HCT116 (cell line): ENCODE data around the gene FGL2. TPM values are rescaled to one million over a fixed set of nuclear protein-coding genes. Genes with fewer than 3 reads are reported as not detected.

Experiments
- ATAC-seq: fragments of 200-7000 bp; cut with Tn5 transposase; 2 replicates; pipeline ENCODE4 v1.9.1; 2020; ENCODE audit warnings: mild to moderate bottlenecking, moderate library complexity
- BruUV-seq: library from RNA; stranded (reverse); fragments of 400-500 nt; replicated peaks from 2 replicates; lab custom pipeline; 2021; lab: Mats Ljungman, UMichigan
- CTCF ChIA-PET: fragments of 300-600 bp; sonication (Branson Sonifier 250); formaldehyde crosslinking; loops from one replicate; lab custom pipeline; 2021; ENCODE audit warnings: antibody characterized with exemption; lab: Charles Lee
- POLR2A ChIA-PET: fragments of 300-600, 350-600 bp; sonication (Branson Sonifier 250); formaldehyde crosslinking; loops from one replicate; lab custom pipeline; 2021; ENCODE audit warnings: antibody characterized with exemption; lab: Charles Lee
- RAD21 ChIA-PET, 2 experiments: fragments of 300-600 bp; sonication (Branson Sonifier 250); formaldehyde crosslinking; loops; one replicate each; lab custom pipeline; 2023; ENCODE audit warnings: low total read pairs in 2 of 2; ENCODE audit not compliant: uncharacterized antibody in 2 of 2, unreplicated experiment in 2 of 2, low non-redundant PET in 1 of 2; lab: Charles Lee
- DNase-seq: peaks from one replicate; pipeline ENCODE4 v3.0.0-alpha.2; 2010; ENCODE audit warnings: low read depth, low spot score
- H2AFZ ChIP-seq: fragments of 200-600 bp; shearing (Covaris generic), sonication (generic); 2 replicates; pipeline ENCODE4 v1.6.1; 2017; ENCODE audit warnings: low read depth, mixed run types, mixed read lengths, antibody characterized with exemption, low read length; ENCODE audit not compliant: poor library complexity, severe bottlenecking
- H3K27ac ChIP-seq: 2 replicates; pipeline ENCODE4 v1.5.1; 2012; ENCODE audit warnings: low read depth, low read length
- H3K27me3 ChIP-seq: fragments of 200-600 bp; sonication (generic); 2 replicates; pipeline ENCODE4 v1.6.1; 2016; ENCODE audit warnings: mixed run types, low read length, mixed read lengths; ENCODE audit not compliant: insufficient read depth
- H3K36me3 ChIP-seq, 2 experiments: fragments of 200-500 bp in 1 of 2; fragments of 200-600 bp in 1 of 2; sonication (Bioruptor generic) in 1 of 2; sonication (generic) in 1 of 2; 2 replicates each; pipeline versions ENCODE4 v1.5.1 to v1.6.1; 2014 to 2016; ENCODE audit warnings: low read length in 2 of 2, inconsistent platforms in 1 of 2, mixed read lengths in 1 of 2, mixed run types in 1 of 2; ENCODE audit not compliant: insufficient read depth in 2 of 2, control insufficient read depth in 1 of 2
- H3K4me1 ChIP-seq, 2 experiments: fragments of 200-600 bp in 1 of 2; sonication (generic) in 1 of 2; 2 replicates each; pipeline versions ENCODE4 v1.5.1 to v1.6.1; 2012 to 2017; ENCODE audit warnings: low read length in 2 of 2, inconsistent platforms in 1 of 2, mild to moderate bottlenecking in 1 of 2, mixed read lengths in 1 of 2, mixed run types in 1 of 2, moderate library complexity in 1 of 2; ENCODE audit not compliant: insufficient read depth in 2 of 2, control insufficient read depth in 1 of 2
- H3K4me2 ChIP-seq: fragments of 200-600 bp; sonication (generic); 2 replicates; pipeline ENCODE4 v1.6.1; 2017; ENCODE audit warnings: mixed run types, low read length, mixed read lengths
- H3K4me3 ChIP-seq, 2 experiments: fragments of 200-600 bp in 1 of 2; sonication (generic) in 1 of 2; replicated peaks in 1 of 2; 2 replicates each; pipeline ENCODE4 v1.5.1; 2011 to 2016; ENCODE audit warnings: low read length in 2 of 2, control low read depth in 1 of 2, low read depth in 1 of 2, mild to moderate bottlenecking in 1 of 2, mixed read lengths in 1 of 2, mixed run types in 1 of 2
- H3K79me2 ChIP-seq: fragments of 200-600 bp; sonication (generic); 2 replicates; pipeline ENCODE4 v1.6.1; 2017; ENCODE audit warnings: mild to moderate bottlenecking, mixed run types, low read length, moderate library complexity, mixed read lengths; ENCODE audit not compliant: insufficient read depth
- H3K9ac ChIP-seq: fragments of 200-600 bp; sonication (generic); 2 replicates; pipeline ENCODE4 v1.6.1; 2016; ENCODE audit warnings: low read length, mixed read lengths
- H3K9me2 ChIP-seq: fragments of 200-600 bp; sonication (generic), shearing (Covaris generic); 2 replicates; pipeline ENCODE4 v1.6.1; 2017; ENCODE audit warnings: mixed run types, mild to moderate bottlenecking, moderate library complexity; ENCODE audit not compliant: insufficient read depth
- H3K9me3 ChIP-seq, 2 experiments: fragments of 200-500 bp in 1 of 2; fragments of 200-600 bp in 1 of 2; sonication (Bioruptor generic) in 1 of 2; sonication (generic) in 1 of 2; 2 replicates each; pipeline ENCODE4 v1.6.1; 2014 to 2017; ENCODE audit warnings: low read length in 2 of 2, mixed read lengths in 2 of 2, inconsistent platforms in 1 of 2, low read depth in 1 of 2, mild to moderate bottlenecking in 1 of 2, mixed run types in 1 of 2, moderate library complexity in 1 of 2; ENCODE audit not compliant: control insufficient read depth in 1 of 2, insufficient read depth in 1 of 2
- H4K20me1 ChIP-seq: fragments of 200-600 bp; sonication (generic), shearing (Covaris generic); 2 replicates; pipeline ENCODE4 v1.6.1; 2017; ENCODE audit warnings: mixed run types, mild to moderate bottlenecking, moderate library complexity; ENCODE audit not compliant: insufficient read depth
- POLR2A ChIP-seq: IDR thresholded peaks from 2 replicates; pipeline ENCODE4 v1.7.0; 2011; ENCODE audit warnings: borderline replicate concordance; ENCODE audit not compliant: insufficient read depth, insufficient read length; ENCODE audit errors: extremely low read depth
- RAD21 ChIP-seq: IDR thresholded peaks from 2 replicates; pipeline ENCODE4 v1.6.1; 2012; ENCODE audit warnings: low read depth, mild to moderate bottlenecking
- SIN3A ChIP-seq: IDR thresholded peaks from 2 replicates; pipeline ENCODE4 v1.6.1; 2012; ENCODE audit warnings: low read depth
- TCF7L2 ChIP-seq: IDR thresholded peaks from 2 replicates; pipeline ENCODE4 v1.7.0; 2011; ENCODE audit warnings: borderline replicate concordance, inconsistent platforms; ENCODE audit not compliant: insufficient read depth, insufficient read length; ENCODE audit errors: extremely low read depth
- YY1 ChIP-seq: IDR thresholded peaks from 2 replicates; pipeline ENCODE4 v1.6.1; 2011; ENCODE audit warnings: low read length, low read depth, moderate library complexity, mild to moderate bottlenecking; ENCODE audit not compliant: insufficient replicate concordance; ENCODE audit errors: extremely low read depth
- intact Hi-C: fragments of 100-400 bp; cut with micrococcal nuclease; formaldehyde crosslinking; loops from 2 replicates; pipeline ENCODE4 v1.10.0; 2022
- total RNA-seq: library from RNA; stranded (reverse); gene quantifications from one replicate; pipeline ENCODE4 v1.2.1, GENCODE V29; 2021; ENCODE audit not compliant: unreplicated experiment
- TF ChIP-seq, protein P1 (sequence below): IDR thresholded peaks from 2 replicates; pipeline ENCODE4 v1.6.1; 2012; ENCODE audit warnings: low read depth
- TF ChIP-seq, protein P2 (sequence below), 3 experiments: fragments of 200-600 bp in 1 of 3; sonication (generic) in 1 of 3; IDR thresholded peaks in 2 of 3; conservative IDR thresholded peaks in 1 of 3; 2 replicates each; pipeline ENCODE4 v1.5.1; 2012 to 2017; ENCODE audit warnings: low read depth in 2 of 3, low read length in 2 of 3, antibody characterized with exemption in 1 of 3, borderline replicate concordance in 1 of 3, control low read depth in 1 of 3, mild to moderate bottlenecking in 1 of 3, mixed read lengths in 1 of 3, mixed run types in 1 of 3, moderate library complexity in 1 of 3; ENCODE audit not compliant: insufficient read depth in 1 of 3

The FGL2 gene
- total RNA-seq, 1 experiment from 2014 or later = not detected

DNA sequence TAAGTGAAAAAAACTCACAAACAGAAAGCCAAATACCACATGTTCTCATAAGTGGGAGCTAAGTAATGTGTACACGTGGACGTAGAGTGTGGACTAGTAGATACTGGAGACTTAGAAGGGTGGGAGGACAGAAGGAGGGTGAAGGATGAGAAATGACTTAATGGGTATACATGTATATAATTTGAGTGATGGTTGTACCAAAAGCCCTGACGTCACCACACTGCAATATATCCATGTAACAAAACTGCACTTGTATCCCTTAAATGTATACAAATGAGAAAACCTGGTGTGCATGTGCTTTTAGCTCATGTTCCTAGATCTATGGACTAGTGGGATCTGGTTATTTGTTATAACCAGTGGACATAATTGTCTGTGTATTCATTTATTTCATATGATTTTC, 48.5 kb upstream of the FGL2 start:
- Histone ChIP-seq H4K20me1 (no peaks in the 10 kb centered on the region), H3K27me3 (no peaks in the 10 kb centered on the region), H3K27ac (no peak overlapping the region), H3K4me3 (no peak overlapping the region), H3K9me2 (no peaks in the 10 kb centered on the region), H3K36me3 (no peaks in the 10 kb centered on the region), H3K9me3 (no peaks in the 10 kb centered on the region), H3K4me1 (no peaks in the 10 kb centered on the region), H3K4me2 (no peak overlapping the region), H3K79me2 (no peaks in the 10 kb centered on the region), H3K9ac (no peak overlapping the region), H2AFZ (no peak overlapping the region)
- ChIA-PET CTCF (interaction anchor here (2.2 to 2.5 kb wide), 2 partner anchors 10 to 126 kb away, joined by 9 to 10 read pairs; partner anchors contain the start of gene CCDC146), POLR2A (no interaction called here), RAD21 (no interaction called here)
- TF ChIP-seq RAD21 (no peak), SIN3A (no peak), YY1 (no peak), POLR2A (no peak), TCF7L2 (no peak)
- TF ChIP-seq, protein P1, sequence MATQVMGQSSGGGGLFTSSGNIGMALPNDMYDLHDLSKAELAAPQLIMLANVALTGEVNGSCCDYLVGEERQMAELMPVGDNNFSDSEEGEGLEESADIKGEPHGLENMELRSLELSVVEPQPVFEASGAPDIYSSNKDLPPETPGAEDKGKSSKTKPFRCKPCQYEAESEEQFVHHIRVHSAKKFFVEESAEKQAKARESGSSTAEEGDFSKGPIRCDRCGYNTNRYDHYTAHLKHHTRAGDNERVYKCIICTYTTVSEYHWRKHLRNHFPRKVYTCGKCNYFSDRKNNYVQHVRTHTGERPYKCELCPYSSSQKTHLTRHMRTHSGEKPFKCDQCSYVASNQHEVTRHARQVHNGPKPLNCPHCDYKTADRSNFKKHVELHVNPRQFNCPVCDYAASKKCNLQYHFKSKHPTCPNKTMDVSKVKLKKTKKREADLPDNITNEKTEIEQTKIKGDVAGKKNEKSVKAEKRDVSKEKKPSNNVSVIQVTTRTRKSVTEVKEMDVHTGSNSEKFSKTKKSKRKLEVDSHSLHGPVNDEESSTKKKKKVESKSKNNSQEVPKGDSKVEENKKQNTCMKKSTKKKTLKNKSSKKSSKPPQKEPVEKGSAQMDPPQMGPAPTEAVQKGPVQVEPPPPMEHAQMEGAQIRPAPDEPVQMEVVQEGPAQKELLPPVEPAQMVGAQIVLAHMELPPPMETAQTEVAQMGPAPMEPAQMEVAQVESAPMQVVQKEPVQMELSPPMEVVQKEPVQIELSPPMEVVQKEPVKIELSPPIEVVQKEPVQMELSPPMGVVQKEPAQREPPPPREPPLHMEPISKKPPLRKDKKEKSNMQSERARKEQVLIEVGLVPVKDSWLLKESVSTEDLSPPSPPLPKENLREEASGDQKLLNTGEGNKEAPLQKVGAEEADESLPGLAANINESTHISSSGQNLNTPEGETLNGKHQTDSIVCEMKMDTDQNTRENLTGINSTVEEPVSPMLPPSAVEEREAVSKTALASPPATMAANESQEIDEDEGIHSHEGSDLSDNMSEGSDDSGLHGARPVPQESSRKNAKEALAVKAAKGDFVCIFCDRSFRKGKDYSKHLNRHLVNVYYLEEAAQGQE = no peak
- TF ChIP-seq, protein P2, sequence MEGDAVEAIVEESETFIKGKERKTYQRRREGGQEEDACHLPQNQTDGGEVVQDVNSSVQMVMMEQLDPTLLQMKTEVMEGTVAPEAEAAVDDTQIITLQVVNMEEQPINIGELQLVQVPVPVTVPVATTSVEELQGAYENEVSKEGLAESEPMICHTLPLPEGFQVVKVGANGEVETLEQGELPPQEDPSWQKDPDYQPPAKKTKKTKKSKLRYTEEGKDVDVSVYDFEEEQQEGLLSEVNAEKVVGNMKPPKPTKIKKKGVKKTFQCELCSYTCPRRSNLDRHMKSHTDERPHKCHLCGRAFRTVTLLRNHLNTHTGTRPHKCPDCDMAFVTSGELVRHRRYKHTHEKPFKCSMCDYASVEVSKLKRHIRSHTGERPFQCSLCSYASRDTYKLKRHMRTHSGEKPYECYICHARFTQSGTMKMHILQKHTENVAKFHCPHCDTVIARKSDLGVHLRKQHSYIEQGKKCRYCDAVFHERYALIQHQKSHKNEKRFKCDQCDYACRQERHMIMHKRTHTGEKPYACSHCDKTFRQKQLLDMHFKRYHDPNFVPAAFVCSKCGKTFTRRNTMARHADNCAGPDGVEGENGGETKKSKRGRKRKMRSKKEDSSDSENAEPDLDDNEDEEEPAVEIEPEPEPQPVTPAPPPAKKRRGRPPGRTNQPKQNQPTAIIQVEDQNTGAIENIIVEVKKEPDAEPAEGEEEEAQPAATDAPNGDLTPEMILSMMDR (IDR thresholded peaks at IDR 0.05 in 2 of 3, conservative IDR thresholded peaks at IDR 0.05 in 1 of 3; ENCODE audit: borderline replicate concordance in 1 of 3, insufficient read depth in 1 of 3, low read depth in 2 of 3, low read length in 2 of 3) = no peak
- DNase-seq (no peak), ATAC-seq (no peak)
- intact Hi-C loops = loop anchor here (5.0 kb wide), 2 partner anchors 84 to 121 kb away; no protein-coding TSS in a partner anchor
- no TSS peak for BruUV-seq
